Astrocyte (in vitro differentiated cells and primary cell): ENCODE results near the gene GET4. TPM values are rescaled to one million over a fixed set of nuclear protein-coding genes. Genes with fewer than 3 reads are reported as not detected.

Experiments
- DNase-seq: peaks from one replicate; pipeline ENCODE4 v3.0.0-alpha.2; 2010; ENCODE audit warnings: low read depth
- FAIRE-seq: peaks from 2 replicates; lab custom pipeline; 2011; peaks lifted over from hg19 to GRCh38; lab: Jason Lieb, UNC
- H2AFZ ChIP-seq: 2 replicates; pipeline ENCODE4 v1.6.0; 2012; ENCODE audit warnings: low read depth, low read length, inconsistent platforms
- H3K27ac ChIP-seq: 2 replicates; pipeline ENCODE4 v1.5.1; 2011; ENCODE audit warnings: low read depth, low read length, inconsistent platforms
- H3K27me3 ChIP-seq: 2 replicates; pipeline ENCODE4 v1.6.0; 2011; ENCODE audit warnings: low read length, inconsistent platforms; ENCODE audit not compliant: insufficient read depth
- H3K36me3 ChIP-seq: 2 replicates; pipeline ENCODE4 v1.5.1; 2011; ENCODE audit warnings: low read length, inconsistent platforms; ENCODE audit not compliant: insufficient read depth
- H3K4me1 ChIP-seq: 2 replicates; pipeline ENCODE4 v1.5.1; 2011; ENCODE audit warnings: low read length, inconsistent platforms; ENCODE audit not compliant: insufficient read depth
- H3K4me2 ChIP-seq: 2 replicates; pipeline ENCODE4 v1.6.0; 2012; ENCODE audit warnings: low read length, inconsistent platforms
- H3K4me3 ChIP-seq: 2 replicates; pipeline ENCODE4 v1.5.1; 2011; ENCODE audit warnings: low read depth, mild to moderate bottlenecking, low read length, inconsistent platforms; ENCODE audit not compliant: insufficient read depth
- H3K79me2 ChIP-seq: 2 replicates; pipeline ENCODE4 v1.6.0; 2012; ENCODE audit warnings: mild to moderate bottlenecking, low read length, inconsistent platforms; ENCODE audit not compliant: insufficient read depth
- H3K9ac ChIP-seq: 2 replicates; pipeline ENCODE4 v1.6.0; 2012; ENCODE audit warnings: mild to moderate bottlenecking, low read length, inconsistent platforms
- H3K9me3 ChIP-seq: 2 replicates; pipeline ENCODE4 v1.5.1; 2012; ENCODE audit warnings: low read depth, mild to moderate bottlenecking, low read length, inconsistent platforms; ENCODE audit not compliant: insufficient read depth
- H4K20me1 ChIP-seq: 2 replicates; pipeline ENCODE4 v1.6.0; 2012; ENCODE audit warnings: low read length, inconsistent platforms; ENCODE audit not compliant: insufficient read depth
- H3K27ac Mint-ChIP-seq: one replicate; pipeline ENCODE4 v1.8.0; 2021; ENCODE audit warnings: mild to moderate bottlenecking, mixed read lengths; ENCODE audit not compliant: unreplicated experiment
- H3K27me3 Mint-ChIP-seq: one replicate; pipeline ENCODE4 v1.8.0; 2021; ENCODE audit warnings: low read depth, mixed read lengths; ENCODE audit not compliant: unreplicated experiment
- H3K36me3 Mint-ChIP-seq: one replicate; pipeline ENCODE4 v1.8.0; 2021; ENCODE audit warnings: low read depth, mixed read lengths; ENCODE audit not compliant: unreplicated experiment
- H3K4me1 Mint-ChIP-seq: one replicate; pipeline ENCODE4 v1.8.0; 2021; ENCODE audit warnings: low read depth, mixed read lengths; ENCODE audit not compliant: unreplicated experiment
- H3K4me3 Mint-ChIP-seq: one replicate; pipeline ENCODE4 v1.8.0; 2021; ENCODE audit warnings: mild to moderate bottlenecking, moderate library complexity, mixed read lengths; ENCODE audit not compliant: unreplicated experiment
- H3K9me3 Mint-ChIP-seq: one replicate; pipeline ENCODE4 v1.8.0; 2021; ENCODE audit warnings: mild to moderate bottlenecking, mixed read lengths; ENCODE audit not compliant: unreplicated experiment
- EZH2 ChIP-seq: IDR thresholded peaks from 2 replicates; pipeline ENCODE4 v1.6.1; 2012; ENCODE audit warnings: mild to moderate bottlenecking, low read length, inconsistent platforms; ENCODE audit not compliant: insufficient read depth
- total RNA-seq: library from RNA; stranded (reverse); gene quantifications from 2 replicates; pipeline ENCODE4 v1.2.1, GENCODE V29; 2021
- TF ChIP-seq, protein P1 (sequence below): IDR thresholded peaks from 2 replicates; pipeline ENCODE4 v1.5.1; 2011; ENCODE audit warnings: low read depth, mild to moderate bottlenecking, inconsistent platforms, low read length, moderate library complexity; ENCODE audit not compliant: insufficient read depth

Gene GET4
- total RNA-seq, 1 donor from 2014 or later: 43.0 TPM

GRCh38 chr7:938546-939185 is 62.3 kb downstream of the GET4 start:
- Histone ChIP-seq H3K9ac (no peak overlapping the region), H3K27me3 (peaks cover 8% of the 10 kb centered on the region), H3K9me3 (peaks cover 4% of the 10 kb centered on the region), H2AFZ (no peak overlapping the region), H3K36me3 (no peaks in the 10 kb centered on the region), H3K79me2 (no peaks in the 10 kb centered on the region), H3K27ac (no peak overlapping the region), H3K4me1 (no peaks in the 10 kb centered on the region), H3K4me2 (no peak overlapping the region), H3K4me3 (no peak overlapping the region), H4K20me1 (no peaks in the 10 kb centered on the region)
- Mint-ChIP-seq H3K4me3 (no peak overlapping the region), H3K27me3 (peaks cover 20% of the 10 kb centered on the region), H3K4me1 (peaks cover 6% of the 10 kb centered on the region), H3K36me3 (peaks cover 6% of the 10 kb centered on the region), H3K27ac (no peak overlapping the region), H3K9me3 (peaks cover 11% of the 10 kb centered on the region)
- FAIRE-seq (no peak), DNase-seq (no peak)
- no peak for TF ChIP-seq EZH2
- TF ChIP-seq, protein P1, sequence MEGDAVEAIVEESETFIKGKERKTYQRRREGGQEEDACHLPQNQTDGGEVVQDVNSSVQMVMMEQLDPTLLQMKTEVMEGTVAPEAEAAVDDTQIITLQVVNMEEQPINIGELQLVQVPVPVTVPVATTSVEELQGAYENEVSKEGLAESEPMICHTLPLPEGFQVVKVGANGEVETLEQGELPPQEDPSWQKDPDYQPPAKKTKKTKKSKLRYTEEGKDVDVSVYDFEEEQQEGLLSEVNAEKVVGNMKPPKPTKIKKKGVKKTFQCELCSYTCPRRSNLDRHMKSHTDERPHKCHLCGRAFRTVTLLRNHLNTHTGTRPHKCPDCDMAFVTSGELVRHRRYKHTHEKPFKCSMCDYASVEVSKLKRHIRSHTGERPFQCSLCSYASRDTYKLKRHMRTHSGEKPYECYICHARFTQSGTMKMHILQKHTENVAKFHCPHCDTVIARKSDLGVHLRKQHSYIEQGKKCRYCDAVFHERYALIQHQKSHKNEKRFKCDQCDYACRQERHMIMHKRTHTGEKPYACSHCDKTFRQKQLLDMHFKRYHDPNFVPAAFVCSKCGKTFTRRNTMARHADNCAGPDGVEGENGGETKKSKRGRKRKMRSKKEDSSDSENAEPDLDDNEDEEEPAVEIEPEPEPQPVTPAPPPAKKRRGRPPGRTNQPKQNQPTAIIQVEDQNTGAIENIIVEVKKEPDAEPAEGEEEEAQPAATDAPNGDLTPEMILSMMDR: no peak

- no peak overlapping the region for H3K4me2 ChIP-seq
- H3K27me3 ChIP-seq: peaks cover 8% of the 10 kb centered on the region
- H3K4me3 ChIP-seq: no peak overlapping the region
- H3K36me3 ChIP-seq: no peaks in the 10 kb centered on the region
- Mint-ChIP-seq H3K4me1 (peaks cover 6% of the 10 kb centered on the region), H3K27ac (no peak overlapping the region), H3K9me3 (peaks cover 11% of the 10 kb centered on the region), H3K36me3 (peaks cover 6% of the 10 kb centered on the region), H3K4me3 (no peak overlapping the region), H3K27me3 (peaks cover 20% of the 10 kb centered on the region)
- no peak overlapping the region for H2AFZ ChIP-seq
- DNase-seq (no peak), FAIRE-seq (no peak)
- peaks cover 4% of the 10 kb centered on the region for H3K9me3 ChIP-seq
- no peak overlapping the region for H3K27ac ChIP-seq
- TF ChIP-seq, protein P1: no peak
- TF ChIP-seq EZH2: no peak
- H3K4me1 ChIP-seq: no peaks in the 10 kb centered on the region
- H3K79me2 ChIP-seq: no peaks in the 10 kb centered on the region
- H3K9ac ChIP-seq: no peak overlapping the region
- no peaks in the 10 kb centered on the region for H4K20me1 ChIP-seq
Measured at GRCh38 chr7:939843-940242, 63.5 kb downstream of the GET4 start.
